Fibroblast of pulmonary artery (primary cell): ENCODE results near the gene IL1RAPL1.
A peak's percentile ranks its signal among the peaks of the same experiment; 100 is the strongest.

ENCODE experiments used
- DNase-seq: peaks from one replicate; pipeline ENCODE4 v3.0.0-alpha.2; 2010; ENCODE audit warnings: low read depth
- H3K4me3 ChIP-seq: replicated peaks from 2 replicates; pipeline ENCODE4 v1.5.1; 2011; ENCODE audit warnings: low read depth, mild to moderate bottlenecking, control low read depth, low read length, moderate library complexity
- CTCF ChIP-seq: IDR thresholded peaks from 2 replicates; pipeline ENCODE4 v1.5.1; 2011; ENCODE audit warnings: mild to moderate bottlenecking, control low read depth, low read length, inconsistent platforms; ENCODE audit errors: missing control alignments

The IL1RAPL1 gene

GRCh38 chrX:29130905-29131304 lies 543.7 kb downstream of the IL1RAPL1 start:
- TF ChIP-seq CTCF: no peak
- no peak overlapping the region for H3K4me3 ChIP-seq

GRCh38 chrX:29136904-29137303 lies 549.7 kb downstream of the IL1RAPL1 start:
- no peak for TF ChIP-seq CTCF
- no peak for DNase-seq
- no peak overlapping the region for H3K4me3 ChIP-seq

More at GRCh38 chrX:29130905-29131304, 543.7 kb downstream of the IL1RAPL1 start:
- no peak for DNase-seq

DNA sequence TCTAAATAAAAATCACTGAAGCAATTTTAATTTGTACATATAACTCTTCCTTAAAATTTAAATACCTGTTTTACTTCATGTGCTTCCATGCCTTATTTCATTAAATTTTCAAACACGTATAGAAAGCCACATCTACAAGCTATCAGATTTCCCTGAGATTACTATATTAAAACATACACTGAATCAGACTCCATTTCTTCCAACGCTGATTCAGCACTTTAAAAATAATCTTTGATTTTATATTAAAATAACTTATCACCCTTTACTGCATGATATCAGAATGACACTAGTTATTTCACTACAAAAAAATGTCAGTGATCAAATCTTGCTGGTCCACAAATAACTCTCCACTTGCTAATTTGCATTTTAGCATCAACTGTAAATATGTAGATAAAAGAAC lies 550.8 kb downstream of the IL1RAPL1 start:
- no peak for TF ChIP-seq CTCF
- H3K4me3 ChIP-seq: no peak overlapping the region
- DNase-seq: no peak

- DNase-seq: peak; percentile 69
- no peak for TF ChIP-seq CTCF
- no peak overlapping the region for H3K4me3 ChIP-seq
These were observed 556.1 kb downstream of the IL1RAPL1 start for GRCh38 chrX:29143356-29143755.

- DNase-seq: peak; percentile 79
- TF ChIP-seq CTCF: no peak
- no peak overlapping the region for H3K4me3 ChIP-seq
These were observed 556.5 kb downstream of the IL1RAPL1 start for GRCh38 chrX:29143756-29144155.

DNA sequence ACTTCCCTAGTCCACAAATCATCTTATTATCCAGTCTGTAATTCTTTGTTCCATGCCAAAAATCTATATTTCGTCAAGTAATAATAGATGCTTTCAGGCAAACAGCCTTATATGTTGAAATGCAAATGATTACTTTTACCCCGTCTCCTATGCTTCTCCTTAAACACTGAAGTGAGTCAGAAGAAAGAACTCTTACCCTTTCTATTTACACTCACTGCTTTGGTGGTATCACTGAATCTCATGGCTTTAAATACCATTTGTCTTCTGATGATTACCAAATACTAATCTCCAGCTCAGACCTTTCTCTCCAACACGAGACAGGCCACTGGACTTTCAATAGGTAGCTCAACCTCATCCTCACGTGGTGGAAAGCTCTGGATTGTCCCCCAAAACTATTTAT lies 558.1 kb downstream of the IL1RAPL1 start:
- peak; percentile 4 for DNase-seq
- no peak for TF ChIP-seq CTCF
- H3K4me3 ChIP-seq: no peak overlapping the region

DNA sequence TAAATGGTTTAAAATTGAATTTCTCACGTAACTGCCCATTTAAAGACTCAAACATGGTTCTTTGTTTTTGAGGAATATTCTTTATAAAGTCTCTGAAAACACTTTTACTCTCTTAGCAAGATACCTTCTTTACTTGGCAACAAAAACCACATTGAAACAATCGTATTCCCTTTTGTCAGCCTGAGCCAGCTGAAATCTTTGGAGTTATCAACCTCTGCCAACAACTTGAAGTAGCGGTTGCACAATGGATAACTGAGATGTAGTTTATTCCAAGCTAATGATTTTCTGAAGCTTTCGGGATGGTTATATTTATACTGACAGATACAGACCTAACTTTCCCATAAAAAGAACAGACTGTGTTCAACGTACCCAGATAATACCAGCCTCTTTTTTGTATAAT lies 561.3 kb downstream of the IL1RAPL1 start:
- no peak for TF ChIP-seq CTCF
- no peak overlapping the region for H3K4me3 ChIP-seq
- no peak for DNase-seq
